Kidney tubule cell (primary cell): ENCODE results near the gene TEX101.
"Not testable (repeated sequence)": the region's sequence is repeated elsewhere in the genome, so short reads cannot be mapped to it uniquely, and the experiment has no call there.

Source experiments
- DNase-seq: peaks from one replicate; pipeline ENCODE4 v3.0.0-alpha.2; 2018; ENCODE audit warnings: low spot score

Gene TEX101

GRCh38 chr19:43420954-43421353 is 6.3 kb downstream of the TEX101 start:
- DNase-seq = no peak

- DNase-seq = no peak
Measured at GRCh38 chr19:43422000-43422688, 7.5 kb downstream of the TEX101 start.

- no peak for DNase-seq
Measured at GRCh38 chr19:43422689-43423066, 8.0 kb downstream of the TEX101 start.

GRCh38 chr19:43423779-43424178 is 9.1 kb downstream of the TEX101 start:
- no peak for DNase-seq

DNA sequence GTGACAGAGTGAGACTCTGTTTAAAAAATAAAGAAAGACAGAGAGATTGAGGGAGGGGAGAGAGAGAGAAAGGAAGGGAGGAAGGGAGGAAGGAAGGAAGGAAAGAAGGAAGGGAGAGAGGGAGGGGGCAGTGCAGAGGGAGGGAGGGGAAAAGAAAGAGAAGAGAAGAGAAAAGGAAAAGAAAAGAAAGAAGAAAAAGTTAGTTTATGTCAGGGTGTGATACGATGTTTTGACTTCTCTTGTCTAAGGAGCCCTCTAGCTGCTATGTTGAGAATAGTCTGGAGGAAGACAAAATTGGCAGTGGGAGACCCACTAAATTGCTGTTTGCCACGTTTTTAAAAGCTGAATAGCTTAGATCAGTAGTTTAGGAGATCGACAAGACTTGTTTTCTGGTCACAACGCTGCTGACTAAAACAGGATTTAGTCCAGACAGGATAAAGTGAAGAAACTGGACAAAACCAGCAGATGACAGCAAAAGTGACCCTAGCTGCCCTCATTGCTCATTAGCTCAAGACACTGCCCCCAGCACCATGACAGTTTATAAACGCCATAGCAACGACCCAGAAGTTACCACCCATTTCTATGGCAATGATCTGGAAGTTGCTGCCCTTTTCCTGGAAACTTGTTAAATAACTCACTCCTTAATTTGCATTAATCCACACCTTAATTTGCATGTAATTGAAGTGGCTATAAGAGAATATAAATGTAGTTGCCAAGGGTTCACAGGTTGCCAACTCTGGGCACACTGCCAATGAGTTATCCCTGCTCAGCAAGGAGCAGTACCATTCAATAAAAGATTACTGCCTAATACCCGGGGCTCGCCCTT is 11.1 kb downstream of the TEX101 start:
- peak; percentile 12 for DNase-seq

GRCh38 chr19:43429395-43429794 is 14.7 kb downstream of the TEX101 start:
- no peak for DNase-seq

GRCh38 chr19:43430142-43430710 is 15.5 kb downstream of the TEX101 start:
- no peak for DNase-seq

DNA sequence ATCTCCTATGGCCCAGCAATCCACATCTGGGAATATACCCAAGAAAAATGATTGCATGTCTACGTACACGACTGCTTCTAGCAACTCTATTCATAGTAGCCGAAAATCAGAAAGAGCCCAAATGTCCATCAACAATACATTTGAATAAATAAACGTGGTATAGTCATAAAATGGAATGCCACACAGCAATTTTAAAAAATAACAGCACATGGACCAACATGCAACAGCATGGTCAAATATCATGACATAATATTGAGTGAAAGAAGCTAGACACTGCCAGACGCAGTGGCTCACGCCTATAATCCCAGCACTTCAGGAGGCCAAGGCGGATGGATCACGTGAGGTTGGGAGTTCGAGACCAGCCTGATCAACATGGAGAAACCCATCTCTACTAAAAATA is 16.3 kb downstream of the TEX101 start:
- no peak for DNase-seq

DNA sequence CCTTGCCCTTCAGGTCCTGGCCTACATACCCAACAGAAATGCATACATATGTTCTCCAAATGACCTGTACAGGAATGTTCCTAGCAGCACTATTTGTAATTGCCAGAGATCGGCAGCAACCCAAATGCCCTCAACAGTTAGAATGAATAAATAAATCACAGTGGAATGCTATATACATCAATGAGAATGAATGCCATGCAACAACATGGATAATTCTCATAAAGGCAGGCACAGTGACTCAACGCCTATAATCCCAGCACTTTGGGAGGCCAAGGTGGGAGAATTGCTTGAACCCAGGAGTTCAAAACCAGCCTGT is 18.6 kb downstream of the TEX101 start:
- DNase-seq = no peak

DNA sequence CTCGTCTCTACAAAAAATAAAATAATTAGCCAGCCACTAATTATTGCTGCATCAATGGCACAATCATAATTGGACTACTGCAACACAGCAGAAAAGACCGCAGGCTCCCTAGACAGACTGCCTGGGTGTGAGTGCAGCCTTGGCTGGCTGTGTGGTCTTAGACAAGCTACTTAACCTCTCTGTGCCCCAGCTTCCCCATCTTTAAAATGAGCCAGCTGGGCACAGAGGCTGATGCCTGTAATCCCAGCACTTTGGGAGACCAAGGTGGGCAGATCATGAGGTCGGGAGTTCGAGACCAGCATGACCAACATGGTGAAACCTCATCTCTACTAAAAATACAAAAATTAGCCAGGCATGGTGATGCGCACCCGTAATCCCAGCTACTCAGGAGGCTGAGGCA is 19.0 kb downstream of the TEX101 start:
- DNase-seq = no peak

GRCh38 chr19:43435775-43436174 is 21.1 kb downstream of the TEX101 start:
- DNase-seq = no peak

DNA sequence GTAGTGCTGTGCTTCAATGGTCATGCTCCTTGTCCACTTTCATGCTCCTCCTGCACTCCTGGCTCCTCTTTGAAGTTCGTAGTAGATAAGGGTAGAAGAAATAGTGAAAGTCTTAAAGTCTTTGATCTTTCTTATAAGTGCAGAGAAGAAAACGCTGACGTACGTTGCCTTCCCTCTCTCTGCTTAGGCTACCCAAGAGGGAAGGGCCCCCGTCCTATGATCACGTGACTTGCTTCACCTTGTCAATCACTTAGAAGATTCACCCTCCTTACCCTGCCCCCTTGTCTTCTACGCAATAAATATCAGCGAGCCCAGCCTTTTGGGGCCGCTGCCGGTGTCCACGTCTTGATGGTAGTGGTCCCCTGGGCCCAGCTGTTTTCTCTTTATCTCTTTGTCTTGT is 22.6 kb downstream of the TEX101 start:
- not testable (repeated sequence) for DNase-seq

DNA sequence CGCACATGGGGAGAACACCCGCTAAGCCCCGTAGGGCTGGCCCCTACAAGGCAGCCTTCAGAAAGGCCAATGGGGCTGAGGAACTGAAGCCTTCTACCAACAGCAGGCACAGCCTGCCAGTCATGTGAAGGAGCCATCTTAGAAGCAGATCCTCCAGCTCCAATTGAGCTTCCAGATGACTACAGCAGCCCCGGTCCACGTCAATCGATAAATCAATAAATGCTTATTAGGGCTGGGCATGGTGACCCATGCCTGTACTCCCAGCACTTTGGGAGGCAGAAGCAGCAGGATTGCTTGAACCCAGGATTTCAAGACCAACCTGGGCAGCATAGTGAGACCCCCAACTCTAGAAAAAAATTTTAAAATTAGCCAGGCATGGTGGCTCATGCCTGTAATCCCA is 23.0 kb downstream of the TEX101 start:
- DNase-seq = no peak

DNA sequence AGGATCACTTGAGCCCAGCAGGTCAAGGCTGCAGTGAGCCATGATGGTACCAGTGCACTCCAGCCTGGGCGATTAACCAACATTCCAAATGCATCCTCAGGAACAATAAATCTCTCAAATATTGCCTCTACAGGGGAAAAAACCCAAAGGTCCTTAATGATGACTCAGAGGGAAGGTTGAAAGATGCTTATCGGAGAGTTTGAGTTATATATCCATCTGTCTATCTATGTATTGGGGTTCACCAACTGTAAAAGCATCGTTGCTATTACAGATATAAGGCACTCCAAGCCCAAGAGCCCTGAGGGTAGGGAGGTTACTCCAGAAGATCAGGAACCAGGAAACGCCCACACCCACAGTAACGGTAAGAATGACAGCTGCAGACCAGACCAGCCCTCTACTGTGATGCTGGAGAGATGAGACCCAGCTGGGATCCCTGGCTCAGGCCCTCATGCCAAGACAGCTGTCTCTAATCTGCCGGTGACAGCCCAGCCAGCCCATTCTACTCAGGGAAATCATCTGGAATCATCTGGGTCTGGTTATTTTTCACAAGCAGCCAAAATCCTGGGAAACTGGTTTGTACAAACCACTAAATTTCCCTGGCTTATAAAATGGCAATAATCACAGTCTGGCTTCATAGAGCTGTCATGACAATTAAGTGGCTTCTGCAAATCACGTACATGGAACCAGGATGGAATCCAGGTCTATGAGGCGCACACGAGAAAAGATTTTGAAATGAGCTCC is 23.8 kb downstream of the TEX101 start:
- no peak for DNase-seq

- peak; percentile 57 for DNase-seq
Measured at GRCh38 chr19:43439032-43439708, 24.5 kb downstream of the TEX101 start.

DNA sequence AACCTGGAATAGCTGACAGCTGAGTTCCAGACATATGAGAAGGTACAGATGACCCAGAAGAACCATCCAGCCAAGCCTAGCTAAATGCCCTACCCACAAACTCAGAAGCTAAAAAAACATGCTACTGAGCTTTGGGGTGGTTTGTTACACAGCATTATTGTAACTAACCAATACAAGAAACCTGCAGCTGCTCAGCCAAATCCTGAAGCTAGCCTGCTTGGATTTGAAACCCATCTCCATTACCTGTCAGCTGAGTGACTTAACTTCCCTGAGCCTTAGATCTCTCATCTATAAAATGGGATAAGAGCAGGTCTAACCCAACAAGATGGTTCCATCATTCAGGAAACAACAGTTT is 25.0 kb downstream of the TEX101 start:
- DNase-seq = no peak

- DNase-seq = no peak
Measured at GRCh38 chr19:43441716-43442115, 27.0 kb downstream of the TEX101 start.

DNA sequence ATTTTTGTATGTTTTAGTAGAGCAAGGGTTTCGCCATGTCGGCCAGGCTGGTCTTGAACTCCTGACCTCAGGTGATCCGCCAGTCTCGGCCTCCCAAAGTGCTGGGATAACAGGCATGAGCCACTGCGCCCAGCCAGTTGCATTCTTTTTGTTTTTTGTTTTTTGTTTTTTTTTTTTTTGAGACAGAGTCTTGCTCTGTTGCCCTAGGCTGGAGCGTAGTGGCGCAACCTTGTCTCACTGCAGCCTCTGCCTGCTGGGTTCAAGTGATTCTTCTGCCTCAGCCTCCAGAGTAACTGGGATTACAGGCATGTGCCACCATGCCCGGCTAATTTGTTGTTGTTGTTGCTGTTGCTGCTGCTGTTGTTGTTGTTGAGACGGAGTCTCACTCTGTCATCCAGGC is 29.4 kb downstream of the TEX101 start:
- DNase-seq = not testable (repeated sequence)

- DNase-seq = peak; percentile 87
Measured at GRCh38 chr19:43444531-43445287, 30.0 kb downstream of the TEX101 start.

DNA sequence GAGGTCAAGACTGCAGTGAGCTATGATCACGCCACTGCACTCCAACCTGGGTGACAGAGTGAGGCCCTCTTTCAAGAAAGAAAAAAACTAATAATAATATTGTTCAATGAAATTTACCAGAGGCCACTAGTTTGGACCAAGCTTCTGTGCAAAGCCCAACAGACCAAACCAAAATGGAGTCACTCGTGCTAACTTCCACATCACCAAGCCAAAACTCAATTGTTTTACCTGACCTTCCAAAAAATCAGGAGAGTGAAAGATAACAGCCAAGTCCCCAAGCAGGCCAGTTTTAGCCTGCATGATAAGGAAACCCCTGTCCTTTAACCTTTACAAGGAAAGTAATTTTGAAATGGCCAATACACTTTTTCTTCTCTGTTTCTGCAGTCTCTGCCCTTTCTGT is 30.7 kb downstream of the TEX101 start:
- no peak for DNase-seq

- peak; percentile 76 for DNase-seq
Measured at GRCh38 chr19:43446746-43447489, 32.2 kb downstream of the TEX101 start.
